Tibial nerve (tissue), 4 donors: ENCODE data around the gene PHLDA2. TPM values are rescaled to one million over a fixed set of nuclear protein-coding genes. Genes with fewer than 3 reads are reported as not detected.
A peak's percentile ranks its signal among the peaks of the same experiment; 100 is the strongest.

Source experiments
- DNase-seq, 2 donors: peaks; one replicate each; pipeline ENCODE4 v3.0.0-alpha.2; 2019; ENCODE audit warnings: low spot score in 2 of 2
- H3K27ac ChIP-seq, 4 donors: fragments of 200-600 bp; sonication (generic) in 3 of 4; one replicate each; pipeline ENCODE4 v1.5.1; 2017 to 2019; ENCODE audit warnings: mild to moderate bottlenecking in 1 of 4
- H3K27me3 ChIP-seq, 2 donors: fragments of 200-600 bp; sonication (generic) in 1 of 2; one replicate each; pipeline versions ENCODE4 v1.5.1 to v1.6.0; 2017 to 2019
- H3K36me3 ChIP-seq, 3 donors: fragments of 200-600 bp; sonication (generic); one replicate each; pipeline ENCODE4 v1.5.1; 2018 to 2019
- H3K4me1 ChIP-seq, 4 donors: fragments of 200-600 bp; sonication (generic) in 3 of 4; one replicate each; pipeline ENCODE4 v1.5.1; 2017 to 2019
- H3K4me3 ChIP-seq, 4 donors: fragments of 200-600 bp; sonication (generic) in 3 of 4; one replicate each; pipeline ENCODE4 v1.5.1; 2017 to 2019; ENCODE audit warnings: mild to moderate bottlenecking in 1 of 4, moderate library complexity in 1 of 4
- H3K9me3 ChIP-seq, 4 donors: fragments of 200-600 bp; sonication (generic) in 3 of 4; one replicate each; pipeline ENCODE4 v1.5.1; 2017 to 2019
- EP300 ChIP-seq, 2 donors: sonication (generic); formaldehyde crosslinking; IDR thresholded peaks; one replicate each; pipeline ENCODE4 v1.6.1; 2017; ENCODE audit warnings: antibody characterized with exemption in 2 of 2, mild to moderate bottlenecking in 1 of 2
- POLR2A ChIP-seq, 2 donors: fragments of 450-650 bp; IDR thresholded peaks; one replicate each; pipeline ENCODE4 v1.6.1; 2017; ENCODE audit warnings: antibody characterized with exemption in 2 of 2, mild to moderate bottlenecking in 2 of 2, moderate library complexity in 2 of 2
- WGBS, 2 donors: methylation state at CpG; one replicate each; pipeline ENCODE4 v1.1.5; 2018; 5-methylcytosine and 5-hydroxymethylcytosine counted together
- total RNA-seq, 4 donors: library from RNA; depleted of rRNA; stranded (reverse); fragments of >200 nt; gene quantifications; one replicate each; pipeline ENCODE4 v1.1.0, GENCODE V29; 2016
- TF ChIP-seq, protein P1 (sequence below), 5 experiments: fragments of 200-600 bp in 3 of 5; fragments of 450-650 bp in 2 of 5; sonication (generic) in 3 of 5; IDR thresholded peaks; one replicate each; pipeline ENCODE4 v1.5.1; 2016 to 2019; ENCODE audit warnings: antibody characterized with exemption in 5 of 5, mild to moderate bottlenecking in 3 of 5, moderate library complexity in 2 of 5

Gene PHLDA2, protein sequence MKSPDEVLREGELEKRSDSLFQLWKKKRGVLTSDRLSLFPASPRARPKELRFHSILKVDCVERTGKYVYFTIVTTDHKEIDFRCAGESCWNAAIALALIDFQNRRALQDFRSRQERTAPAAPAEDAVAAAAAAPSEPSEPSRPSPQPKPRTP
- 1 to 10 TPM; 3.3 to 6.1 (median 5.1) TPM for total RNA-seq

DNA sequence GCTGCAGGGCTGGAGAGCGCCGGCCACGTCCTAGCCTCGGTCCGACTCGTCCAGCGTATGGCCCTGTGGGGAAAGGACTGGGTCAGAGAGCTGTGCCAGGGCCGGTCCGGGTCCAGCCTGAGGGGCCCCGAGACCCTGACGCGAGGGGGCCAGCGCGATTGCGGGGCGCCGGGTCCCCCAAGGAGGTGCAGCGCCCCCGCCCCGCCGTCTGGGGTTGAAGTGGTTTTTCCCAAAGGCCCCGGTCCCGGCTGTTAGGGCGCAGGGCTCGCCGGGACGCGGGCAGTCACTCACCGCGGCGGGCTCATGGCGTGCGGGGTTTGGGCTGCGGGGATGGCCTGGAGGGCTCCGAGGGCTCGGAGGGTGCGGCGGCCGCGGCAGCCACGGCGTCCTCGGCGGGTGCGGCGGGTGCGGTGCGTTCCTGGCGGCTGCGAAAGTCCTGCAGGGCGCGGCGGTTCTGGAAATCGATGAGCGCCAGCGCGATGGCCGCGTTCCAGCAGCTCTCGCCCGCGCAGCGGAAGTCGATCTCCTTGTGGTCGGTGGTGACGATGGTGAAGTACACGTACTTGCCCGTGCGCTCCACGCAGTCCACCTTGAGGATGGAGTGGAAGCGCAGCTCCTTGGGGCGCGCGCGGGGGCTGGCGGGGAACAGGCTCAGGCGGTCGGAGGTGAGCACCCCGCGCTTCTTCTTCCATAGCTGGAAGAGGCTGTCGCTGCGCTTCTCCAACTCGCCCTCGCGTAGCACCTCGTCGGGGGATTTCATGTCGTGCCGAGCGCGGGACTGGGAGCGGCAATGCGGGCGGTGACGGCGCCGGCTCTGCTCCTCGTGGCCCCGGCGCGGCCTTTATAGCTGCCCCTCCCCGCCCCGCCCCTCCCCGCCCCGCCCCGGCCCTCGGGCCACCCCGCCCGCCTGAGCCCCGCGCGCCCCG lies at the start of gene PHLDA2:
Gene PHLDA2 (minus strand): TSS at position 816 of the 926 bp plus-strand sequence. CDS start 56 bp downstream, at position 760.
- TF ChIP-seq, protein P1, sequence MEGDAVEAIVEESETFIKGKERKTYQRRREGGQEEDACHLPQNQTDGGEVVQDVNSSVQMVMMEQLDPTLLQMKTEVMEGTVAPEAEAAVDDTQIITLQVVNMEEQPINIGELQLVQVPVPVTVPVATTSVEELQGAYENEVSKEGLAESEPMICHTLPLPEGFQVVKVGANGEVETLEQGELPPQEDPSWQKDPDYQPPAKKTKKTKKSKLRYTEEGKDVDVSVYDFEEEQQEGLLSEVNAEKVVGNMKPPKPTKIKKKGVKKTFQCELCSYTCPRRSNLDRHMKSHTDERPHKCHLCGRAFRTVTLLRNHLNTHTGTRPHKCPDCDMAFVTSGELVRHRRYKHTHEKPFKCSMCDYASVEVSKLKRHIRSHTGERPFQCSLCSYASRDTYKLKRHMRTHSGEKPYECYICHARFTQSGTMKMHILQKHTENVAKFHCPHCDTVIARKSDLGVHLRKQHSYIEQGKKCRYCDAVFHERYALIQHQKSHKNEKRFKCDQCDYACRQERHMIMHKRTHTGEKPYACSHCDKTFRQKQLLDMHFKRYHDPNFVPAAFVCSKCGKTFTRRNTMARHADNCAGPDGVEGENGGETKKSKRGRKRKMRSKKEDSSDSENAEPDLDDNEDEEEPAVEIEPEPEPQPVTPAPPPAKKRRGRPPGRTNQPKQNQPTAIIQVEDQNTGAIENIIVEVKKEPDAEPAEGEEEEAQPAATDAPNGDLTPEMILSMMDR (IDR thresholded peaks at IDR 0.05), result no peak
- TF ChIP-seq EP300 (IDR thresholded peaks at IDR 0.05) (peak in 1 of 2 donors; percentile 47), POLR2A (IDR thresholded peaks at IDR 0.05) (peak; percentile 27 to 30)
- H3K9me3 ChIP-seq, result no peaks in the 10 kb centered on the region
- 2% methylated on average over 61 to 64 of the region's 113 CpGs for WGBS, 2 donors
- peak within 1 kb of the TSS; percentile 37 to 72 (median 54) for H3K4me3 ChIP-seq
- no peaks in the 10 kb centered on the region for H3K36me3 ChIP-seq
- H3K27me3 ChIP-seq, result peaks cover 0 to 15% of the 10 kb centered on the region in 2 donors
- peaks cover 0 to 35% (median 23%) of the 10 kb centered on the region in 4 donors for H3K4me1 ChIP-seq
- no peak for DNase-seq
- H3K27ac ChIP-seq, result peak within 1 kb of the TSS in 3 of 4 donors; percentile 3 to 81 (median 79)

DNA sequence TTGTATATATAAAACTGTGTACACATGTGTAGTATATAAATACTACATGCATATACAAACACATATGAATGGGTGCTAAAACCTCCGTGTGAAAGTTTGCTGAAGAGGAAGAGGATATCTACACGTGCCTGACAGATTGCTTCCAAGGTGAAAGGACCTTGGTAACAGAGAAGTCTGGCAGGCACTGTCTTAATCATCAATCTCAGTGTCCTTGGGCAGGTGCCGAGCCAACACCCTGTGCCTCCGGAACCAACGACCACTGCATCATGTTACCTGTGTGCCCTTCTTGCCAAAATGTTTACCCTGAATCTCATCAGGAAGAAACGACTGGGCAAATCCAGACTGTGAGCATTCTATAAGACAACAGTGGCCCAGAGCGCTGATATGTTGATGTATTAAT lies 47.9 kb upstream of the PHLDA2 start:
- Histone ChIP-seq H3K27ac (no peak overlapping the region), H3K4me3 (no peak overlapping the region), H3K36me3 (peaks cover 0 to 74% (median 16%) of the 10 kb centered on the region in 3 donors), H3K4me1 (peaks cover 0 to 9% (median under 1%) of the 10 kb centered on the region in 4 donors), H3K9me3 (no peaks in the 10 kb centered on the region), H3K27me3 (no peaks in the 10 kb centered on the region)
- TF ChIP-seq, protein P1 (IDR thresholded peaks at IDR 0.05), result no peak
- TF ChIP-seq EP300 (IDR thresholded peaks at IDR 0.05), result no peak
- no peak for DNase-seq
- 76 to 84% methylated on average over 7 of the region's 7 CpGs for WGBS, 2 donors

DNA sequence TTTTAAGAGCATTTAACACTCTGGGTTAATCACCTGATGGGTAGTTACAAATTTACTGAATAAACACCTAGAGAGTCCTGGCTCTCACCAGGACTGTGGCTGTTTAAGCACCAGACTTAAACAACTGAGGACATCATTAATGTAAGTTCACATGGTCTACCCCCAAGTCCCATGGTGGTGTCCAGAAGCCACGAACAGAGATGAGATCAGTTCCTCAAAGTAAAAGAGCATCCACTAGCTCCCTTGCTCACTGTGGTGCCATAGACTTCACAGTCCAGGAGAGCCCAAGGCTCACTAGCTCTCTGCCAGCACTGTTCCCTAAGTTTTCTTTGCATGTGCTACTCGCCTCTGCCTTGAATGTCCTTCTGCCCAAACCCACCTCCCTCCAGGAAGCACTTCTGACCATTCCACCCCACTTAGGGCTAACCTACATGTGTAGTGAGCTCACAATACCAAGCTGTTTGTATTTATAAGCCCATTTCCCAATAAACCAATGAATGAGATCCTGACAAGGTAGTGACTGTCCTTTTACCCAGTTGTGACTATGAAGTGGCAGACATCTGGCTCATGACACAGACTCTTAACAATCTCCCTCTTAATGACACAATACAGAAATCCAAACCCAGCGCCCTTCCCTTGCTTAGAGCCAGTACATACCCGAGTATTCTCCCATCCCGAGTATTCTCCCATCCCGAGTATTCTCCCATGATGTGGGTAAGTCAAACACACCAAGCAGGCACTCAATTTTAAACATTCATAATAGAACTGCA lies 47.3 kb upstream of the PHLDA2 start:
- Histone ChIP-seq H3K36me3 (peaks cover 0 to 80% (median 16%) of the 10 kb centered on the region in 3 donors), H3K27me3 (no peaks in the 10 kb centered on the region), H3K27ac (no peak overlapping the region), H3K9me3 (no peaks in the 10 kb centered on the region), H3K4me3 (no peak overlapping the region), H3K4me1 (peaks cover 0 to 3% (median 0%) of the 10 kb centered on the region in 4 donors)
- no peak for DNase-seq
- WGBS, 2 donors, result 80 to 88% methylated on average over 6 of the region's 6 CpGs
- TF ChIP-seq, protein P1 (IDR thresholded peaks at IDR 0.05), result no peak
- TF ChIP-seq EP300 (IDR thresholded peaks at IDR 0.05) (no peak), POLR2A (IDR thresholded peaks at IDR 0.05) (no peak)

DNA sequence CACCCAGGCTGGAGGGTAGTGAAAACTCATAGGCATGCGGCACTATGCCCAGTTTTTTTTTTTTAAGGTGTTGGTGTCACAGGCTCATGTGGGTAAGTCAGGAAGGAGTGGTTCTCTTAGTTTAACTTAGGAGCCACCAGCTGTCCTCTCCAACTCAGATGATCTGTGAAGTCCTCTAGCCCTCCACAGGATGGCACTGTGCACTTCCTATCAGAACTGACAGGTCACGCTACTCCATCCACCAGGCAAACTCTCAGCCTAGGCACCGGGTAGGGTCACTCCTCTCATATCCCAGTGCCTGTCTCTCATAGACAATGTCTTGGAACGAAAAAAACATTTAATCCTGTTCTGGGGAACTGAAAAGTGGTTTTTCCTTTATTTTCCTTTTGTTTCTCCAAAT lies 46.4 kb upstream of the PHLDA2 start:
- 78 to 80% methylated on average over 4 of the region's 4 CpGs for WGBS, 2 donors
- no peak overlapping the region for H3K4me3 ChIP-seq
- TF ChIP-seq, protein P1 (IDR thresholded peaks at IDR 0.05), result peak in 2 of 5 experiments; percentile 24 to 38
- TF ChIP-seq EP300 (IDR thresholded peaks at IDR 0.05), result no peak
- H3K36me3 ChIP-seq, result peaks cover 0 to 89% (median 16%) of the 10 kb centered on the region in 3 donors
- H3K27ac ChIP-seq, result no peak overlapping the region
- no peaks in the 10 kb centered on the region for H3K9me3 ChIP-seq
- H3K4me1 ChIP-seq, result peaks cover 0 to 3% (median 0%) of the 10 kb centered on the region in 4 donors
- no peak for DNase-seq
- H3K27me3 ChIP-seq, result no peaks in the 10 kb centered on the region
